ENCODE data around the gene ANKRD26. TPM values are rescaled to one million over a fixed set of nuclear protein-coding genes. Genes with fewer than 3 reads are reported as not detected.

The ANKRD26 gene
- total RNA-seq, 3 donors from 2014 or later (not counting 1 experiment from before 2014, with no cell fraction given) = 7.0 to 10.8 (median 9.2) TPM

GRCh38 chr10:26962835-26963234 lies 137.5 kb downstream of the ANKRD26 start:
- DNase-seq = no peak
- H3K9me3 Mint-ChIP-seq = no peaks in the 10 kb centered on the region
- no peak overlapping the region for H3K4me3 Mint-ChIP-seq
- intact Hi-C loops (cut with micrococcal nuclease) = no loop called here
- WGBS (ENCODE audit: insufficient coverage) = 88% methylated on average over 1 of the region's 3 CpGs
- no peaks in the 10 kb centered on the region for H3K9me3 ChIP-seq (ENCODE audit: control insufficient read depth, insufficient read depth, low read length)
- no peaks in the 10 kb centered on the region for H3K36me3 ChIP-seq (ENCODE audit: control insufficient read depth, insufficient read depth, low read length)
- no peaks in the 10 kb centered on the region for H3K4me1 Mint-ChIP-seq
- H3K27ac ChIP-seq (ENCODE audit: low read length) = no peak overlapping the region
- H3K27me3 Mint-ChIP-seq (ENCODE audit: low read depth in 2 of 2) = no peaks in the 10 kb centered on the region
- no peaks in the 10 kb centered on the region for H3K4me1 ChIP-seq (ENCODE audit: control insufficient read depth, insufficient read depth, low read length)
- no peaks in the 10 kb centered on the region for H3K27me3 ChIP-seq (ENCODE audit: control insufficient read depth, insufficient read depth, low read length)
- ATAC-seq = no peak
- peaks cover 9% of the 10 kb centered on the region for H3K36me3 Mint-ChIP-seq
- no peak overlapping the region for H3K27ac Mint-ChIP-seq
- H3K4me3 ChIP-seq (ENCODE audit: low read length) = no peak overlapping the region
- TF ChIP-seq CTCF (IDR thresholded peaks at IDR 0.05) = no peak

GRCh38 chr10:26960308-26960707 lies 140.0 kb downstream of the ANKRD26 start:
- Mint-ChIP-seq H3K4me1 (no peaks in the 10 kb centered on the region), H3K27ac (no peak overlapping the region), H3K4me3 (no peak overlapping the region), H3K36me3 (peaks cover 1% of the 10 kb centered on the region), H3K27me3 (ENCODE audit: low read depth in 2 of 2) (no peaks in the 10 kb centered on the region), H3K9me3 (no peaks in the 10 kb centered on the region)
- DNase-seq (no peak), ATAC-seq (no peak)
- Histone ChIP-seq H3K36me3 (ENCODE audit: control insufficient read depth, insufficient read depth, low read length) (no peaks in the 10 kb centered on the region), H3K27ac (ENCODE audit: low read length) (no peak overlapping the region), H3K27me3 (ENCODE audit: control insufficient read depth, insufficient read depth, low read length) (no peaks in the 10 kb centered on the region), H3K4me3 (ENCODE audit: low read length) (no peak overlapping the region), H3K4me1 (ENCODE audit: control insufficient read depth, insufficient read depth, low read length) (no peaks in the 10 kb centered on the region), H3K9me3 (ENCODE audit: control insufficient read depth, insufficient read depth, low read length) (no peaks in the 10 kb centered on the region)
- intact Hi-C loops (cut with micrococcal nuclease) = no loop called here
- no peak for TF ChIP-seq CTCF (IDR thresholded peaks at IDR 0.05)
- 88% methylated on average over 6 of the region's 7 CpGs for WGBS (ENCODE audit: insufficient coverage)

GRCh38 chr10:26959841-26960240 lies 140.5 kb downstream of the ANKRD26 start:
- Mint-ChIP-seq H3K36me3 (no peaks in the 10 kb centered on the region), H3K27me3 (ENCODE audit: low read depth in 2 of 2) (no peaks in the 10 kb centered on the region), H3K9me3 (no peaks in the 10 kb centered on the region), H3K4me1 (no peaks in the 10 kb centered on the region), H3K27ac (no peak overlapping the region), H3K4me3 (no peak overlapping the region)
- H3K36me3 ChIP-seq (ENCODE audit: control insufficient read depth, insufficient read depth, low read length) = no peaks in the 10 kb centered on the region
- no peak for ATAC-seq
- no peak for TF ChIP-seq CTCF (IDR thresholded peaks at IDR 0.05)
- no peak for DNase-seq
- intact Hi-C loops (cut with micrococcal nuclease) = no loop called here
- no peak overlapping the region for H3K27ac ChIP-seq (ENCODE audit: low read length)
- no peak overlapping the region for H3K4me3 ChIP-seq (ENCODE audit: low read length)
- no peaks in the 10 kb centered on the region for H3K4me1 ChIP-seq (ENCODE audit: control insufficient read depth, insufficient read depth, low read length)
- no peaks in the 10 kb centered on the region for H3K9me3 ChIP-seq (ENCODE audit: control insufficient read depth, insufficient read depth, low read length)
- WGBS (ENCODE audit: insufficient coverage) = 71% methylated on average over 5 of the region's 6 CpGs
- H3K27me3 ChIP-seq (ENCODE audit: control insufficient read depth, insufficient read depth, low read length) = no peaks in the 10 kb centered on the region

Other genes with a start within 250 kb of the ANKRD26 start
- 100 to 1,000 TPM in 2 of 3 donors, 10 to 100 TPM in 1; 94.8 to 116 (median 113) TPM for gene ABI1, start 239.5 kb downstream of the ANKRD26 start, total RNA-seq
- gene YME1L1, start 53.9 kb upstream of the ANKRD26 start, total RNA-seq = 100 to 1,000 TPM; 124 to 132 (median 127) TPM
- 10 to 100 TPM; 10.1 to 21.2 (median 11.5) TPM for gene MASTL, start 54.9 kb upstream of the ANKRD26 start, total RNA-seq
- gene ACBD5, start 140.3 kb upstream of the ANKRD26 start, total RNA-seq = 10 to 100 TPM; 38.2 to 58.8 (median 47.4) TPM

All from natural killer cell (primary cell).